ENCODE data around the gene TTC34.

GRCh38 chr1:2778220-2778592 is 23.3 kb downstream of the TTC34 start:
- TF ChIP-seq CTCF (conservative IDR thresholded peaks at IDR 0.05; ENCODE audit: low read length) (no peak), EZH2phosphoT487 (IDR thresholded peaks at IDR 0.05; ENCODE audit: borderline replicate concordance) (no peak)

Data from Loucy (cell line).